NCI-H345 (cell line): Measurements from ENCODE around the gene COL21A1.

Source experiments
- DNase-seq: peaks from one replicate; lab custom pipeline; 2025; lab: John Stamatoyannopoulos, UW

Gene COL21A1

GRCh38 chr6:56245903-56246351, 1.5 kb downstream of the COL21A1 start:
- no peak for DNase-seq

- no peak for DNase-seq
These were observed 2.7 kb downstream of the COL21A1 start for GRCh38 chr6:56244528-56245253.

GRCh38 chr6:56244089-56244488, 3.3 kb downstream of the COL21A1 start:
- no peak for DNase-seq

- no peak for DNase-seq
These were observed 3.8 kb downstream of the COL21A1 start for GRCh38 chr6:56243518-56244070.

GRCh38 chr6:56242346-56242745, 5.0 kb downstream of the COL21A1 start:
- no peak for DNase-seq

GRCh38 chr6:56241124-56241802, 6.1 kb downstream of the COL21A1 start:
- peak; percentile 66 for DNase-seq

GRCh38 chr6:56238352-56238751, 9.0 kb downstream of the COL21A1 start:
- DNase-seq = no peak

- DNase-seq = no peak
These were observed 12.1 kb downstream of the COL21A1 start for GRCh38 chr6:56235245-56235644.

GRCh38 chr6:56232436-56232835, 14.9 kb downstream of the COL21A1 start:
- no peak for DNase-seq

GRCh38 chr6:56231827-56232226, 15.6 kb downstream of the COL21A1 start:
- no peak for DNase-seq

GRCh38 chr6:56230976-56231566, 16.3 kb downstream of the COL21A1 start:
- no peak for DNase-seq

- no peak for DNase-seq
These were observed 20.1 kb downstream of the COL21A1 start for GRCh38 chr6:56227071-56227879.

GRCh38 chr6:56223995-56224394, 23.4 kb downstream of the COL21A1 start:
- no peak for DNase-seq

- no peak for DNase-seq
These were observed 24.9 kb downstream of the COL21A1 start for GRCh38 chr6:56222499-56222898.

GRCh38 chr6:56220078-56220477, 27.3 kb downstream of the COL21A1 start:
- DNase-seq = peak; percentile 54

- DNase-seq = no peak
These were observed 32.7 kb downstream of the COL21A1 start for GRCh38 chr6:56214703-56215101.

- DNase-seq = no peak
These were observed 33.2 kb downstream of the COL21A1 start for GRCh38 chr6:56214041-56214702.

GRCh38 chr6:56211724-56212123, 35.7 kb downstream of the COL21A1 start:
- no peak for DNase-seq

GRCh38 chr6:56204134-56204533, 43.2 kb downstream of the COL21A1 start:
- no peak for DNase-seq

GRCh38 chr6:56199956-56200355, 47.4 kb downstream of the COL21A1 start:
- DNase-seq = no peak

- no peak for DNase-seq
These were observed 53.5 kb downstream of the COL21A1 start for GRCh38 chr6:56193846-56194245.
